ENCODE results near the gene TANGO2.

Gene TANGO2

GRCh38 chr22:19983741-19984140, 37.2 kb upstream of the TANGO2 start:
- no peak for DNase-seq (ENCODE audit: low read depth)

GRCh38 chr22:19984201-19984753, 36.6 kb upstream of the TANGO2 start:
- DNase-seq (ENCODE audit: low read depth): no peak

GRCh38 chr22:19984851-19985811, 35.8 kb upstream of the TANGO2 start:
- no peak for DNase-seq (ENCODE audit: low read depth)

GRCh38 chr22:19986011-19986409, 34.9 kb upstream of the TANGO2 start:
- no peak for DNase-seq (ENCODE audit: low read depth)

- DNase-seq (ENCODE audit: low read depth): no peak
Observed at GRCh38 chr22:19986410-19987341, 34.2 kb upstream of the TANGO2 start.

GRCh38 chr22:19987394-19988306, 33.3 kb upstream of the TANGO2 start:
- no peak for DNase-seq (ENCODE audit: low read depth)

- DNase-seq (ENCODE audit: low read depth): no peak
Observed at GRCh38 chr22:19988331-19988808, 32.5 kb upstream of the TANGO2 start.

- DNase-seq (ENCODE audit: low read depth): no peak
Observed at GRCh38 chr22:19988965-19989724, 31.8 kb upstream of the TANGO2 start.

GRCh38 chr22:19989725-19990067, 31.2 kb upstream of the TANGO2 start:
- DNase-seq (ENCODE audit: low read depth): no peak

- DNase-seq (ENCODE audit: low read depth): no peak
Observed at GRCh38 chr22:19990188-19990587, 30.7 kb upstream of the TANGO2 start.

GRCh38 chr22:19990609-19991394, 30.1 kb upstream of the TANGO2 start:
- DNase-seq (ENCODE audit: low read depth): no peak

- DNase-seq (ENCODE audit: low read depth): no peak
Observed at GRCh38 chr22:19991395-19991644, 29.6 kb upstream of the TANGO2 start.

GRCh38 chr22:19991645-19992451, 29.1 kb upstream of the TANGO2 start:
- DNase-seq (ENCODE audit: low read depth): no peak

- DNase-seq (ENCODE audit: low read depth): no peak
Observed at GRCh38 chr22:19992481-19992911, 28.4 kb upstream of the TANGO2 start.

- no peak for DNase-seq (ENCODE audit: low read depth)
Observed at GRCh38 chr22:19992921-19993355, 28.0 kb upstream of the TANGO2 start.

GRCh38 chr22:19993926-19994325, 27.0 kb upstream of the TANGO2 start:
- DNase-seq (ENCODE audit: low read depth): no peak

- DNase-seq (ENCODE audit: low read depth): no peak
Observed at GRCh38 chr22:19994851-19995610, 25.9 kb upstream of the TANGO2 start.

GRCh38 chr22:19995611-19996339, 25.1 kb upstream of the TANGO2 start:
- DNase-seq (ENCODE audit: low read depth): no peak

All from non-pigmented ciliary epithelial cell (primary cell).